H1 (cell line): ENCODE measurements around the gene C12orf75. TPM values are rescaled to one million over a fixed set of nuclear protein-coding genes. Genes with fewer than 3 reads are reported as not detected.

Source experiments
- CTCF ChIA-PET: fragments of 300-600 bp; sonication (Branson Sonifier 250); formaldehyde crosslinking; loops from one replicate; lab custom pipeline; 2021; ENCODE audit not compliant: partially characterized antibody; lab: Charles Lee
- POLR2A ChIA-PET: fragments of 300-600 bp; sonication (Branson Sonifier 250); formaldehyde crosslinking; loops from one replicate; lab custom pipeline; 2021; ENCODE audit warnings: inconsistent platforms; ENCODE audit not compliant: partially characterized antibody; lab: Charles Lee
- DNase-seq, 2 experiments: peaks; one replicate each; pipeline versions ENCODE4 v3.0.0 to v3.0.0-alpha.2; 2010 to 2022; ENCODE audit warnings: low spot score in 2 of 2, low read depth in 1 of 2, mixed read lengths in 1 of 2
- FAIRE-seq: peaks from 2 replicates; lab custom pipeline; 2011; peaks lifted over from hg19 to GRCh38; lab: Jason Lieb, UNC
- H2AFZ ChIP-seq: 2 replicates; pipeline ENCODE4 v1.8.1; 2012; ENCODE audit warnings: low read length, inconsistent platforms
- H2AK5ac ChIP-seq: 2 replicates; pipeline ENCODE4 v1.6.1; 2013; ENCODE audit warnings: low read depth, low read length
- H2BK120ac ChIP-seq: replicated peaks from 2 replicates; pipeline ENCODE3; 2013; ENCODE audit warnings: low read depth, low read length, inconsistent platforms
- H2BK12ac ChIP-seq: 2 replicates; pipeline ENCODE4 v1.6.1; 2013; ENCODE audit warnings: low read depth, low read length
- H2BK15ac ChIP-seq: 2 replicates; pipeline ENCODE4 v1.6.1; 2013; ENCODE audit warnings: low read length
- H2BK20ac ChIP-seq: 2 replicates; pipeline ENCODE4 v1.6.1; 2013; ENCODE audit warnings: low read length
- H2BK5ac ChIP-seq: 2 replicates; pipeline ENCODE4 v1.6.1; 2013; ENCODE audit warnings: low read depth, low read length
- H3K14ac ChIP-seq: 2 replicates; pipeline ENCODE4 v1.6.1; 2013; ENCODE audit warnings: inconsistent platforms; ENCODE audit not compliant: insufficient read length
- H3K18ac ChIP-seq: 2 replicates; pipeline ENCODE4 v1.6.1; 2013; ENCODE audit warnings: low read length; ENCODE audit errors: extremely low read depth
- H3K23ac ChIP-seq: 2 replicates; pipeline ENCODE4 v1.6.1; 2013; ENCODE audit warnings: inconsistent platforms; ENCODE audit not compliant: insufficient read length
- H3K23me2 ChIP-seq: 2 replicates; pipeline ENCODE4 v1.6.1; 2013; ENCODE audit warnings: low read depth, low read length
- H3K27ac ChIP-seq: 2 replicates; pipeline ENCODE4 v1.6.1; 2011; ENCODE audit warnings: low read depth, low read length, inconsistent platforms
- H3K27me3 ChIP-seq, 4 experiments: replicated peaks in 1 of 4; 1 replicate in 1 of 4; 2 replicates in 3 of 4; pipeline versions ENCODE4 v1.6.1 to v1.8.1; 2011 to 2013; ENCODE audit warnings: low read length in 3 of 4, mild to moderate bottlenecking in 3 of 4, inconsistent platforms in 2 of 4, mixed read lengths in 2 of 4, moderate library complexity in 1 of 4; ENCODE audit not compliant: control insufficient read depth in 3 of 4, insufficient read depth in 3 of 4; ENCODE audit errors: extremely low read depth in 1 of 4
- H3K36me3 ChIP-seq, 4 experiments: 2 replicates each; pipeline versions ENCODE4 v1.6.1 to v1.8.1; 2011 to 2013; ENCODE audit warnings: mild to moderate bottlenecking in 4 of 4, low read length in 3 of 4, moderate library complexity in 2 of 4, control low read depth in 1 of 4, inconsistent platforms in 1 of 4; ENCODE audit not compliant: insufficient read depth in 4 of 4, control insufficient read depth in 2 of 4
- H3K4ac ChIP-seq: replicated peaks from 2 replicates; pipeline ENCODE3; 2013; ENCODE audit warnings: low read length, low read depth, mixed read lengths, inconsistent platforms; ENCODE audit not compliant: insufficient read length
- H3K4me1 ChIP-seq, 4 experiments: replicated peaks in 1 of 4; 1 replicate in 1 of 4; 2 replicates in 3 of 4; pipeline versions ENCODE4 v1.6.1 to v1.8.1; 2011 to 2013; ENCODE audit warnings: low read length in 3 of 4, inconsistent platforms in 2 of 4, mixed read lengths in 1 of 4; ENCODE audit not compliant: insufficient read depth in 4 of 4, control insufficient read depth in 3 of 4
- H3K4me2 ChIP-seq, 2 experiments: 2 replicates each; pipeline versions ENCODE4 v1.6.1 to v1.8.1; 2011 to 2013; ENCODE audit warnings: low read depth in 2 of 2, low read length in 2 of 2, control low read depth in 1 of 2, inconsistent platforms in 1 of 2, mild to moderate bottlenecking in 1 of 2; ENCODE audit not compliant: insufficient read depth in 1 of 2
- H3K4me3 ChIP-seq, 4 experiments: fragments of 200-600, 300-600 bp in 1 of 4; sonication (generic), shearing (Covaris generic), sonication (Bioruptor Twin) in 1 of 4; 2 replicates each; pipeline versions ENCODE4 v1.5.1 to v1.8.1; 2011 to 2016; ENCODE audit warnings: low read length in 4 of 4, low read depth in 3 of 4, control low read depth in 2 of 4, inconsistent platforms in 2 of 4, mild to moderate bottlenecking in 2 of 4, mixed read lengths in 1 of 4, moderate library complexity in 1 of 4; ENCODE audit not compliant: insufficient read depth in 2 of 4; ENCODE audit errors: extremely low read depth in 1 of 4
- H3K56ac ChIP-seq: replicated peaks from 2 replicates; pipeline ENCODE3; 2013; ENCODE audit warnings: low read depth, mild to moderate bottlenecking, mixed read lengths, low read length, inconsistent platforms; ENCODE audit not compliant: insufficient read length
- H3K79me1 ChIP-seq: 2 replicates; pipeline ENCODE4 v1.6.1; 2013; ENCODE audit warnings: low read depth, low read length, control low read depth
- H3K79me2 ChIP-seq, 2 experiments: 2 replicates each; pipeline versions ENCODE4 v1.6.1 to v1.8.1; 2012 to 2013; ENCODE audit warnings: low read length in 2 of 2, mild to moderate bottlenecking in 2 of 2, inconsistent platforms in 1 of 2; ENCODE audit not compliant: insufficient read depth in 2 of 2, control insufficient read depth in 1 of 2
- H3K9ac ChIP-seq, 4 experiments: replicated peaks in 1 of 4; 1 replicate in 1 of 4; 2 replicates in 3 of 4; pipeline versions ENCODE4 v1.6.1 to v1.8.1; 2011 to 2013; ENCODE audit warnings: low read depth in 3 of 4, low read length in 3 of 4, control low read depth in 2 of 4, mild to moderate bottlenecking in 2 of 4, moderate library complexity in 2 of 4, inconsistent platforms in 1 of 4; ENCODE audit errors: extremely low read depth in 1 of 4
- H3K9me3 ChIP-seq, 2 experiments: 2 replicates each; pipeline versions ENCODE4 v1.6.1 to v1.8.1; 2012 to 2013; ENCODE audit warnings: mild to moderate bottlenecking in 2 of 2, moderate library complexity in 2 of 2, control low read depth in 1 of 2, inconsistent platforms in 1 of 2, low read depth in 1 of 2, low read length in 1 of 2, mixed read lengths in 1 of 2; ENCODE audit not compliant: insufficient read depth in 2 of 2
- H4K20me1 ChIP-seq, 2 experiments: replicated peaks in 1 of 2; 2 replicates each; pipeline versions ENCODE3 to v1.8.1; 2011 to 2013; ENCODE audit warnings: inconsistent platforms in 2 of 2, low read length in 2 of 2, mild to moderate bottlenecking in 1 of 2; ENCODE audit not compliant: insufficient read depth in 2 of 2, control insufficient read depth in 1 of 2
- H4K5ac ChIP-seq: 2 replicates; pipeline ENCODE4 v1.6.1; 2013; ENCODE audit warnings: low read length, low read depth, mixed read lengths, inconsistent platforms; ENCODE audit not compliant: insufficient read length
- H4K8ac ChIP-seq: 2 replicates; pipeline ENCODE4 v1.8.0; 2013; ENCODE audit warnings: mild to moderate bottlenecking, moderate library complexity, low read length, inconsistent platforms; ENCODE audit not compliant: insufficient read depth; ENCODE audit errors: extremely low read depth
- H4K91ac ChIP-seq: replicated peaks from 2 replicates; pipeline ENCODE3; 2013; ENCODE audit warnings: low read length, mixed read lengths, inconsistent platforms; ENCODE audit not compliant: insufficient read length
- CREB1 ChIP-seq: IDR thresholded peaks from 2 replicates; pipeline ENCODE4 v1.6.1; 2012; ENCODE audit warnings: inconsistent platforms
- POLR2A ChIP-seq, 2 experiments: IDR thresholded peaks; 1 replicate in 1 of 2; 2 replicates in 1 of 2; pipeline ENCODE4 v1.6.1; 2011; ENCODE audit warnings: low read depth in 2 of 2, low read length in 2 of 2, mild to moderate bottlenecking in 2 of 2; ENCODE audit errors: control extremely low read depth in 1 of 2
- SUZ12 ChIP-seq: fragments of 200-600 bp; sonication (generic); IDR thresholded peaks from 2 replicates; pipeline ENCODE4 v1.6.1; 2012; ENCODE audit warnings: mild to moderate bottlenecking, inconsistent platforms, low read length, moderate library complexity, mixed read lengths
- WGBS, 2 experiments: shearing (Covaris generic) in 1 of 2; methylation state at CpG; one replicate each; pipeline versions ENCODE4 v1.1.6 to v1.1.7; 2013 to 2015; ENCODE audit warnings: low lambda C conversion rate in 2 of 2, mixed read lengths in 2 of 2, inconsistent platforms in 1 of 2, low coverage in 1 of 2, missing lambda C conversion rate in 1 of 2; ENCODE audit not compliant: insufficient replicate concordance in 2 of 2, insufficient coverage in 1 of 2, insufficient read length in 1 of 2; ENCODE audit errors: extremely low coverage in 1 of 2, missing lambda C conversion rate in 1 of 2; 5-methylcytosine and 5-hydroxymethylcytosine counted together
- polyA plus RNA-seq, 7 experiments: library from polyadenylated mRNA; depleted of rRNA in 3 of 7; stranded (reverse) in 5 of 7; unstranded in 2 of 7; fragments of >200 nt in 5 of 7; fragments of 200-250 nt in 2 of 7; gene quantifications; 1 replicate in 5 of 7; 2 replicates in 1 of 7; 4 replicates in 1 of 7; pipeline versions ENCODE4 v1.2.1 to v1.2.3, GENCODE V29; 2011 to 2013; ENCODE audit warnings: missing spikeins in 2 of 7, mixed read lengths in 2 of 7
- total RNA-seq: library from RNA; stranded (reverse); fragmentation: NEBNext Ultra II Directional; extraction: Animal tissue kit (Norgen Biotek cat#: 25700); gene quantifications from 2 replicates; pipeline ENCODE4 v1.2.1, GENCODE V29; 2021

The C12orf75 gene
- total and polyA plus RNA-seq, 2 of the 8 experiments (the other 6 are each of a cell fraction or from before 2014, with no cell fraction given), result 26.4 to 41.2 TPM

GRCh38 chr12:105329926-105330282 lies 587 bp upstream of the C12orf75 start:
- Histone ChIP-seq H4K8ac (no peak overlapping the region), H3K23ac (no peak overlapping the region), H3K79me1 (no peaks in the 10 kb centered on the region; the same call in 1 of the 2 replicates), H3K27me3 (peaks cover 0 to 9% (median 6%) of the 10 kb centered on the region in 4 experiments; a peak in 6 of 7 replicates), H2AFZ (peak overlapping the region; percentile 98), H2BK12ac (no peak overlapping the region), H3K79me2 (peaks cover 0 to 3% of the 10 kb centered on the region in 2 experiments; a peak in 1 of 4 replicates), H2BK5ac (no peak overlapping the region), H2BK120ac (no peak overlapping the region), H3K4me3 (peak overlapping the region; percentile 45 to 69 (median 48); a peak in 7 of 8 replicates), H3K4me2 (peak overlapping the region; percentile 73 to 77), H4K20me1 (peaks cover 0 to 2% of the 10 kb centered on the region in 2 experiments), H2AK5ac (no peak overlapping the region), H3K27ac (no peak overlapping the region)
- 35% methylated on average over 9 of the region's 9 CpGs; no CpG with 5 or more reads in 1 of the 2 experiments for WGBS, 2 experiments
- CTCF ChIA-PET, result interaction anchor here (1.1 kb wide), 1 partner anchor 9 kb away, joined by 5 read pairs; no protein-coding TSS in a partner anchor
- no peak for TF ChIP-seq SUZ12
- no peak for TF ChIP-seq POLR2A (IDR thresholded peaks at IDR 0.05; ENCODE audit: control extremely low read depth in 1 of 2, low read depth in 2 of 2, low read length in 2 of 2)
- TF ChIP-seq CREB1, result no peak
- TF ChIP-seq, all 59 proteins: peak for 0
- Histone ChIP-seq H4K91ac (peak overlapping the region; percentile 56), H2BK20ac (no peak overlapping the region), H3K56ac (no peak overlapping the region), H3K18ac (no peak overlapping the region), H3K9ac (no peak overlapping the region; a peak in 1 of 7 replicates), H3K36me3 (no peaks in the 10 kb centered on the region), H3K4me1 (peaks cover 3 to 15% (median 9%) of the 10 kb centered on the region in 4 experiments), H3K23me2 (peaks cover 12% of the 10 kb centered on the region; the same call in 1 of the 2 replicates), H2BK15ac (no peak overlapping the region), H3K14ac (no peak overlapping the region), H3K9me3 (no peaks in the 10 kb centered on the region), H4K5ac (no peak overlapping the region), H3K4ac (no peak overlapping the region)
- FAIRE-seq (no peak), DNase-seq (no peak)
- POLR2A ChIA-PET, result interaction anchor here (2.7 kb wide), 1 partner anchor 10 kb away, joined by 5 read pairs; no protein-coding TSS in a partner anchor
